NOMO-1 (cell line): ENCODE data around the gene AKAP6.
"Not testable (repeated sequence)": the region's sequence is repeated elsewhere in the genome, so short reads cannot be mapped to it uniquely, and the experiment has no call there.

ENCODE experiments used
- DNase-seq, 2 experiments: peaks; one replicate each; lab custom pipeline; 2025; ENCODE audit not compliant: unreplicated experiment in 2 of 2; lab: John Stamatoyannopoulos, UW

AKAP6 gene

DNA sequence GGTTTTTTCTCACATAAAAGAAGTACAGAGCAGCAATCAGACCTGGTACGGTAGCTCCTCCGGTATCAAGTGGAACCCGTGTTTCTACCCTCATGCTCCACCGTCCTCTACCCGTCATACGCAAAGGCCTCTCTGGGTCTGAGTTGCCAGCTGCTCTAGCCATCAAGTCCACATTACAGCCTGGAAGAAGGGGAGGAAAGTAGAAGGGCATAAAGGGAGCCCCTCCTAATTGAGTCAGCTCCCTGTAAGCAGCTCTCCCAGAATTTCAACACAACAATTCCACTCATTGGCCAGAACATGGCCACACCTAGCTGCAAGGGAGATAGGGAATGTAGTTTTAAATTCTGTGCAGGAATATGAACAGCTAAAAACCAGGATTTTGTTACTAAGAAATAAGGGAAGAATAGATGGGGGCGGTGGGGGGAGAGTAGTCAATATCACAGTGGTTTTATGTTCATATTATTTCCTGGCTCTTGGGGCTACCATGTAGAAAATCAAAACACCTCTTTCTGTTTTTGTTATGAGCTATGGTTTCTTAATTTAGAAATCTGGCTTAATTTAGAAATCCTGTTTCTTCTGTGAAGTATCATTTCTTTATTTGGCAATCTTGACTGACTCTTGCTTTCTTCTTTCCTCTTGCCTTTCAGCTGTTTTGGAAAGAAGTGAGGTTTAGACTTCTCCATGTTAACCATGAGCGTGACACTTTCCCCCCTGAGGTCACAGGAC is 103.9 kb downstream of the AKAP6 start:
- DNase-seq, result no peak

DNA sequence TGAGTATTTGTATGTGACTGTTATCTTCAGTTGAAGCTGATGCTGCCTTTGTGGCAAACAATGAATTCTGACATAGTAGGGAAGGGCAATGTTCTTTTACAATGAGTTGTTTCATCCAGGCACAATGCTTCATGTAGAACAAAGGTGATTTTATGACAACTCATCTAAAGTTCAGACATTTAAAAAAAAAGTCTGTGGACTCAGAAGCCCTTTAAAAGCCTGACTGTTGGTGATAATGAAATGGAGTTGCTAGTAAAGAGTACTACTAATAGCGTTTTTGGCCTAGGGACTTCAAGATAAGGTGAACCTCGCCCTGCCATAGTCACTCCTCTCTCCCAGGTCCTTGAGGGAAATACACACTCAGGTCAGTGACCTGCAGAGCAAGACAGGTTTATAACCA is 105.1 kb downstream of the AKAP6 start:
- no peak for DNase-seq

DNA sequence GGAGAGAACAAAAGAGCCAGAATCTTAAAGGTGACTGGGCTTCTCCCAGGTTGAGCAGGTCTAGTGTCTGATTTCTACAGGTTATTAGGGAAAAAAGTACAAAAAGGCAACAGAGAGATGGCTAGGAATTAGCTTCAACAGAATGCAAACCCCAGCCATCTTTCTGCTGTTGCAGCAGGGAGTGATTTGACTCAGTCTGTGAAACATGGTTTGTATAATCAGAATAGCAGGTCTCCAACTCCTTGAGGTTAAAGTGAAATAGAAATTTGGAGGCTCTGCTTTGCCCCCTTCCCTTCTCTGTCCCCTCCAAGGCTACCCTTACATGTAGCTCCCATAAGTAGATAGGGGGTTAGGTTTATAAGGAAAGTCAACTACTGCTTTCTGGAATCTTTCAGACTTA is 105.8 kb downstream of the AKAP6 start:
- DNase-seq, result no peak

DNA sequence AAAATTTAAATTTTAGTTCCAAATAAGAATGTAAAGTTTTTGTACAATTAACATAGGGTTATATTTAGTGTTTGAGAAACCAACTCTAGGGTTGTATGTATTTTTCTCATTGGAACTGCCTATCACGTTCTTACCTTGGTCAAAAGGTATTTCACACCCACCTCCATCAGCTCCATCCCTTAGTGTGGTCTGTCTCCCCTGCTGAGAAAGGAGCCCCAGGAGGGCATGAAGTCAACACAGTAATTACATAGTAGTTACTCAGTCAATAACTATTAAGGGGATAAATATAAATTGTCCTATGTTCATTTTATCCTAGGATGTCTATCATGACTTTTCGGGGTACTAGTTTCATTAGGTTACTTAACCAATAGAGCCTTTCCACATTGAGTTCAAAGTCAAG is 106.3 kb downstream of the AKAP6 start:
- no peak for DNase-seq

DNA sequence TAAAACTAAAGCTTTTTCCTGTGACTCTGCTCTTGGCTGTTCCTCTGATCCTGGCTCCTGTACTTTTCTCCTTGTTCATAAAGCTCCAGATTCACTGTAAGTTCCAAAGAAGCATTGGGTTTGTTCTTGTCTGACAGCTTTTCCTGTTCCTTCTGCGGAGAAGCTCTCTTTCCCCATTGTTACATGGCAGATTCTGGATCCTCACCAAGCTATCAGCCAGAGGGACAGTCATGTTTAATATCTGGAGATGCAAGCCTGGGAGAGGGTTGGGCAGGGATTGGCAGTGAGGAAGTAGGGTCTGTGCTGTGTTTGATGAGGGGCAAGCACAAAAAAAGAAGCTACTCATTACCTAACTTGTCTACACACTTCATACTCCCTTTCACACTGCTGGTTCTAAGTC is 107.9 kb downstream of the AKAP6 start:
- no peak for DNase-seq

DNA sequence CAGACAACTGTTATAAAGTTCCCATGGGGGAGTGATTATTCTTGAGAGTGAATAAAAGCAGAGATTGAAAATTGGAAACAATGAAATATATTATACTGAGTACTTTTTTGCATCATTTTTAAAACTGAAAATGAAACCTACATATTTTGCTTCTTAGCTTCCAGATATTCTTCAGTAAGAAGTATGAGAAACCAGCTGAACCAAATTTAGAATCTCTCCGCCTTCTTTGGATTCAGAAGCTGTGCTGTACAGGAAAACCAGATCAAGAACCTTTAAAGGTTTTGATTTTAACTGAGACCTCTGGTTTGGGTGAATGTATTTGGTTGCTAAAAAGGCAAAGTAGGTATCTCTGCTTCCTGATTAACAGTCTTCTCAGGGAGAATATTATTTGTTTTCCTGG is 109.4 kb downstream of the AKAP6 start:
- DNase-seq, result no peak

DNA sequence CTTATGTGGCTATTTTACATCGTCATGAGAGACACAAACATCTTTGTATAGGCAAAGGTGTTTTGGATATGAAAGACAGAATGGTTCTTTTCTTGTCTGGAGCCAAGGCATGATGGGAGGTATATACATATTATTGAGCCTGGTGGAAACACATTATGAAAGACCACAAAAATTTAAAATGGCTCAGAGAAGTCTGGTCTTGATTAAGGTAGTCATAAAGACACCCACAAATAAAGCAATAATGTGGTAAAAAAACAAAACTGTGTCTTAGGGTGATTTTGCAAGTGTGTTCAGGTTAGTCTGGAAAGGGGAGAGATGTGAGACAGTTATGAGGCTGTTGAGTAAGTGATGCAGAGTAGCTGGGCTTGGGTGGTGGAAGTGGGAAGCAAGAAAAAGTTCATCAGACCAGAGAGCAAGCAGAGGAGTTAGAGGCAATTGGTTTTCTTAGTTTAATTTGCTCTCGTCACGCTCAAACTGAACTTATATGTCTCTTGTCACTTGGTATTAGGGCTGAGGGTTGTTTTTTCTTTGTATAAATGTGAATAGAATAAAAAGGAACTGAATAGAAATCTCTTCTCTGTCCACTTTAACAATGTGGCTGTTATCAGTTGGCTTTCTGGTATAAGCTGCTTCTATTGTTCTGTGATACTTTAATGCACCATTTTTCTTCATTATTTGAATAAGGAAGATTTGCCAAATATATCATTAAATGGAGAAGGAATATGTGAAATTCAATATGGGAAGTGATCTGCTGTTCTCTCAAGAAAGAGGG is 115.0 kb downstream of the AKAP6 start:
- no peak for DNase-seq

DNA sequence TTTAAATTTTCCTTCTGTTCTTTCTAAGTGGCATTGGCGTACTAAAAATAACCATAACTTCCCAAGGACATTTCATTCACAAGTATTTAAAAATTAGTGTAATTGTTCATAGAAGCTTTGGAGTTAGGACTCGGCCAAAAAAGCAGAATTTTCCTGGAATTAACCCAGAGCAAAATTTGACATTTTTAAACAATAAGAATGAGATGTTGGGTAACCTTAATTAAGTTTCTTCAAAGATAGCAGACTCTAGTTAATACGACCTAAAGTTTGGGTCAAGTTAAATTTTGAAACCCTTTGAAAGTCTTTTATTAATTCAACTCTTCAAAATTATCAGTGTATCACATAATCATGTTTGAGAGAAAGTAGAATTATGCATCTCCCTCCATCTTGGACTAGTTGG is 118.3 kb downstream of the AKAP6 start:
- no peak for DNase-seq

DNA sequence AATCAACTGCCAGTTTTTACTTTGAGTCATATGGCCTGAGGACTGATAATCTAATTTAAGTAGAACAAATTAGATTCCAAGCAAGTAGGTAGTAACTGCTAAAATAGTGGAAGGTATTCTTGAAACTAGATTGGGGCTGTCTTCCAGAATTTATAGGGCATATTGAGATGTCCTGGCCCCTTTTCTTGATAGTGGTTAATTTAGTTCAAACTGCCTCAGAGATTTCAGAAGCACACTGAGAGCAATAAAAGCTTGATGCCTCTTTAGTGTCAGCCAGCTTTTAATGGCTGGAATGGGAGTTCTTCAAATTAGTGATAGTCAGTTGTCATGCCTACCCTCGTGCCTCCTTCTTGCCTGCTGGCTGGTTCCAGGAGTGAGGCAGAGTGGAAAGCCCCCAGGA is 120.5 kb downstream of the AKAP6 start:
- DNase-seq, result no peak

DNA sequence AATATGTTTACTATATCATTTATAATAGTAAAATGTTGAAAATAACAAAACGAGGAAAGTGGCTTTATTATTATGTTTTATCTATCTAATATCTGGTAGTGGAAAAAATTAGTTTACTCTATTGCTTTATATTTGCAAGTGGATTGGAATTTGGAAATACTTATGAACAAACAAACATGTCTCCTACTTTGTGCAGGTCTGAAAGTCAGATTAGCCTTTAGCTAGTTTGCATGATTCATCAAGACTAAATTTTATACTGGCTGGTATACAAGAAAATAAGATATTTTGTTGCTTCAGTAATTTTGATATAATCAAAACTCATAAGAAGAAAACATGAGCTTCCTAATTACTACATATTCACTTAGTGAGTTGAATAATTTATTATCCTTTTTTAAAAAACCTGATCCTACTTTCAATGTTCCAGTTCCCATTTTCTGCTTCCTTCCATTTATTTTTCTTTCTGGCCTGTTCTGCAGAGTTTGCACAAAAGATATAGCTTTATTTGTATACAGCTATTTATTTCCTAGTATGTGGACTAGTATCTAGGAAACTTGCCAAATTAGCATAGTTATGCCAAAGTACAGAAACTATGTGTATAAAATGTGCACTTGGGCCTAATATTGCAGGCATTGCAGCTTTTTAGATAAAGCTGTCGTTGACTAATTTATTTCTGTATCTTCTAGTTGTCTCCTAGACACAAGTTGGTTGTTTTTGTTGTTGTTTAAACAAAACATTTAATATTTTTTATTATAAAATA is 122.0 kb downstream of the AKAP6 start:
- DNase-seq, result no peak

DNA sequence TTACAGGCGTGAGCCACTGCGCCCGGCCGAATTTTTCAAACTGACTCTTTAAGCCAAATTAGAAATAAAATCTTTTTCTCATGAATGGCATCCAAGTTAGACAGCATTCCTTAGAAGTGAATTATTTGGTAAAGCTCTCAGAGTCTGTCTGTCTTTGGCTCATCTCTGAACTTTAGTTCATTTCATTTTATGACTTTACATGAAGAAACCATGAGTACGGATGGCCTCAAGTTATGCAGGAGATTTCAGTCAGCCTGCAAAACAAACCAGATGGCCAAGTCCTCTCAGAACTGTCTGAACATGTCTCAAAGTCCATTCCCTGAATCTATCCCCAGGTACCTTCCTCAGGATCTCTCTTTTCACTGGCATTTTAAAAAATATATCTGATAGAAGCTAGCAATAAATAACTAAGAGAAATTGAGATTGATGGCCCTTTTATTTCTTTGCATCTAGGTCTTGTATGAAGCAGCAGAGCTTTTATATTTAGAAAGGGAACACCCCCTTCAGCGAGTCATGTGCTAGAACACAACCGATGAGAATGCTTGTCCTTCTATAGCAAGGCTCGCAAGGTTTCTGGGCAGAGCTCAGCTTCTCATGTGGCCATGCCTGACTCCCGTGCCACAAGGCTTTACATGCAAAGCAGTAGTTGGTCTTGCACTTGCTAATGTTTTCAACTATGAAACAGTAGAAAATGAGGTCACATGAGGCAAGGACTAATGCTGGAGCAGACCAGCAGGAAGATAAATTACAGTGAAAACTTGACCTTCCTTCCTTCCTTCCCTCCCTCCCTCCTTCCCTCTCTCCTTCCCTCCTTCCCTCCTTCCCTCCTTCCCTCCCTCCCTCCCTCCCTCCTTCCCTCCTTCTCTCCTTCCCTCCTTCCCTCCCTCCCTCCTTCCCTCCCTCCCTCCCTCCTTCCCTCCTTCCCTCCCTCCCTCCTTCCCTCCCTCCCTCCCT is 125.0 kb downstream of the AKAP6 start:
- no peak for DNase-seq

DNA sequence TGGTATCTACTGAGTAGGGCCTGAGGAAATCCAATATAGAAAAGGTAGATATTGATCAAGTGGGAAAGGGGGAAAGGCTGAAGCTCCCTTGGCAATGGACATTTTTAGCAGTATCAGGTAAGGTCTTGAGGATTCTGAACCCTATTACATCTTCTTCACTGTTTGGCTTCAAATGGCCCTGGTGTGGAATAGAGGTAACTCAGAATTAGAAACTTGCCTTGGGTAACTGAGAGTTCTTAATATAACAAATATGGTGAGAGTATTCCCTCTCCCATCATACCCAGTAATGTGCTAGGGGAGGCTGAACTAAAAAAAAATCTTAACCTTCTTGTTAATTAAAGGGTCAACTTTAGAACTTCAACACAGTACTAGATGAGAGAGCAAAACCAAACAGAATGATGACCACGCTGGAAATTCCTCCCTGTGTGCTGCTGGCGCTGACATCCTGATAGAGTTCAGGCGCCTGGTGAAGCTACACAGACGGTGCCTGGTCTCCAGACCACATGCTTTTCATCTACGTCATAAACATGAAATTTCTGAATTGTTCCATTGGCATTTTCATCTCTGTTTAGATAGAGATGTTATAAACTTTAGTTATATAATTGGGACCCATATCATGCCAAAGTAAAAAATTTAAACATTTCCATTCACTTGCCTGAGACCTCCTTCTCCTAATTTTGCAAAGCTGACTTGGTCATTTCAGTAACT is 128.3 kb downstream of the AKAP6 start:
- no peak for DNase-seq

DNA sequence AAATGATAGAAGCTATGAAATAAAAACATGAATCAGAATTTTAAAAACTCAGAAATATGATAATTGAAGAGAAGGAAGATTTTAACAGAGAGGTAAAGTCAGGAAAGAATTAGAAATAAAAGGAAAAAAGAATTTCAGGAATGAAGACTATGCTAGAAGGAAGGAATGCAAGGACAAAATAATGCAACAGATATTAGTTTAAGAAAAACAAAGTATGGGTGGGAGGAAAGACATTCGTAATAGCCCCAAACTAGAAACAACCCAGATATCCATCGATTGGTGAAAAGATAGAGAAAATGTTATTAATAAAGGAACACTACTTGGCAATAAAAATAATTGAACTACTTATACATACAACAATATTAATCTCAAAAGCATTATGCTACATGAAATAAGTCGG is 129.6 kb downstream of the AKAP6 start:
- no peak for DNase-seq

DNA sequence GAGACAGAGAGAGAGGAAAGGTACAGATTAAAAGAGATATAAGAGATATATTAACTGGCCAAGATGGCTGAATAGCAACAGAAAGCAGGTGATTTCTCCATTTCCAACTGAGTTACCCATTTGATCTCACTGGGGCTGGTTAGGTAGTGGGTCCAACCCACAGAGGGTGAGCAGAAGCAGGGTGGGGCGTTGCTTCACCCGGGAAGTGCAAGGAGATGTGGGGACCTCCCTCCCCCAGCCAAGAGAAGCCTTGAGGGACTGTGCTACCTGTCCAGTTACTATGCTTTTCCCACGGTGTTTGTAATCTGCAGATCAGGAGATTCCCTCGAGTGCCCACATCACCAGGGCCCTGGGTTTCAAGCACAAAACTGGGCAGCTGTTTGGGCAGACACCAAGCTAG is 131.2 kb downstream of the AKAP6 start:
- no peak for DNase-seq

DNA sequence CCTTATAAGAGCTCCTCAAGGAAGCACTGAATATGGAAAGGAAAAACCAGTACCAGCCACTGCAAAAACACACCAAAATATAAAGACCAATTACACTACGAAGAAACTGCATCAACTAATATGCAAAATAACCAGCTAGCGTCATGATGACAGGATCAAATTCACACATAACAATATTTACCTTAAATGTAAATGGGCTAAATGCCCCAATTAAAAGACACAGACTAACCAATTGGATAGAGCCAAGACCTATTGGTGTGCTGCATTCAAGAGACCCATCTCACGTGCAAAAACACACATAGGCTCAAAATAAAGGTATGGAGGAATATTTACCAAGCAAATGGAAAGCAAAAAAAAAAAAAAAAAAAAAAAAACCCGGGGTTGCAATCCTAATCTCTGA is 133.5 kb downstream of the AKAP6 start:
- DNase-seq, result not testable (repeated sequence)

DNA sequence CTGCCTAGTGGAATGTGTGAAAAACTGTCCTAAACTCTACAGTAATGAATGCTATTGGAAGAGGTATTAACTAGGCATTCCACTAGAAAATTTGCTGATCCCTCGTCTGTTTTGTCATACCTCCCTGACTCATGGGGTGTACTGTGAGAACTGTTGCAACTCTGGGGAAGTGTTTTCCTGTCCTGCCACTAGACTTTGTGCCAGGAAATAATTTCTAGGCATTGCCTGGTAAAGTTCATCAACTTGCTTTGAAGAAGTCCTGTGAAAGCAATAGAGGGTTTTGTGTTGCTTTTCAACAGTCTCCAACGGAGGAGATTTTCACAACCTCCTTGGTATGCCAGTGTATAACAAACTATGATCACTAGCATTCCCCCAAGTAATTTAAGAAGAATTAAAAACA is 139.9 kb downstream of the AKAP6 start:
- DNase-seq, result no peak

DNA sequence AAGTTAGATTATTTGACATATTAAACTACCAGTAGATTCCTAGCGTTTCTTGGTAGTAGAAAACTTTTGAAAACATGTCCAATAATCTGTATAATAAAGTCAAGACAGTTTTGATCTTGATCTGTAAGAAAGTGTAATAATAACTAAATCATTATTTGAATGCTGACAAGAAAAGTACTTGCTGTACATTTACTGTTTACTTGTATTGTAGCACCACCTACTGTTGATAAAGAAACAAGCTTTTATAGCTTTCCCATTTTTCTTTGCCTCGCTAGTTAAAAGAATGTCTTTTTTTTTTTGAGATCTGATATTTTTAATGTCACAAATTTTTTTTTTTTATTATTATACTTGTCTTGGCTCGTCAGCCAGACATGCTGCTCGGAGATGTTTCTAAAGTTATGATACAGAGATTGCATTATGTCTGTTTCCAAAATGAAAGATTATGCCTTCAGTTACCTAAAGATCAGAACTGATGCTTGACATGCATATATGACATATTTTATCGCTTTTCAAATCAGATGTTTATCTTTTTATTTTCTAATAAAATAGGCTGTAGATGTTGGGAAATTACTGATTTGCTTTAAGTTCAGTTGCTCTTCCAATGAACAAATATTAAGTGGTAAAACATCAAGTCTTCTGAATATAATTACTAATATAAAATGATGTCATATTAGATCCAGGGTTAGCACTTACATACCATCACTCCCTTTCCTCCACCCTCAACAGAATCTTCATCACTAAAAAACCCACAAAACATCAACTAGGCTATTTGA is 140.5 kb downstream of the AKAP6 start:
- DNase-seq, result peak in 1 of 2 experiments; percentile 15

DNA sequence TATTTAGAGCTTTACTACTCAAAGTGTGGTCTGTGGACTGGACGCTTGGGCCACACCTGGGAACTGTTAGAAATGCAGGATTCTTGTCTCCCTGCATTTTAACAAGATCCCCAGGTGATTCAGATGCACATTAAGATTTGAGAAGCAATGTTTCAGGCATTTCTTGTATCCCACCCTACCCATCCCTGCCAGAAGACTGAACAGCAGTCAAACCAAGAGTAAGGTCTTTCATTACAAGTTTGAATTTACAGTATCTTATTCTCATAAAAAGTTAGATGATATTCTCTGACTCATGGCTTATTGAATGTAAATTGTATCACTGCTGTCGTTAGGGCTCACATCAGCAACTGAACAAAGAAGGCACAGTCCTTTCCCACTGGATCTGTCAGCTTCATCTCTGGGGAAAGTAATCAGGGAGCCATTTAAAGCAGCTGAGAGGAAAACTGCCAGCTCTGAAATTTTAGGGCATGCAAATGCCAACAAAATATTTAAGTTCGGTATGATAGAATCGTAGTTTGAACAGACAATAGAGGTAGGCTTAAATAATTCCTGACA is 141.1 kb downstream of the AKAP6 start:
- DNase-seq, result no peak

DNA sequence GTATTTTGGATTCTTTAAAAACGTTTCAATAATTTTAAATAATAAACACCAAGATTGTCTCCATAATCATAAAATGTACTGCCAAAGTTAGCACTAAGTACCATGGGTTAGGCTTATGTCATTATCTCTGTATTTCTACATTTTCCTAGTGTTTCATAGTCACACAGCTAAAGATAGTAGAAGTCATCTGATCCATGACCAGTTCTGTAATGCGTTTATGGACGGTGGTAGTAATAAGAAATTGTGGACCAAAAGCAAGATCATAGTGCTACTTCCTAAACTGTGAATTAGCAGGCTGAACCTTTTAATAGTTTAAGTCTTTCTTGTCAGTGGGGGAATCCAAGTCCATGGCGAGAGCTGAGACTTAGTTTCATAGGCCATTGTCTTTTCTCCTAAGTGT is 142.1 kb downstream of the AKAP6 start:
- no peak for DNase-seq
